Urothelium cell line (cell line): Measurements from ENCODE around the gene RAB36.

Experiments
- DNase-seq: peaks from one replicate; pipeline ENCODE4 v3.0.0; 2011; ENCODE audit warnings: low spot score, mixed read lengths
- FAIRE-seq: peaks from 2 replicates; lab custom pipeline; 2011; peaks lifted over from hg19 to GRCh38; lab: Jason Lieb, UNC

The RAB36 gene

DNA sequence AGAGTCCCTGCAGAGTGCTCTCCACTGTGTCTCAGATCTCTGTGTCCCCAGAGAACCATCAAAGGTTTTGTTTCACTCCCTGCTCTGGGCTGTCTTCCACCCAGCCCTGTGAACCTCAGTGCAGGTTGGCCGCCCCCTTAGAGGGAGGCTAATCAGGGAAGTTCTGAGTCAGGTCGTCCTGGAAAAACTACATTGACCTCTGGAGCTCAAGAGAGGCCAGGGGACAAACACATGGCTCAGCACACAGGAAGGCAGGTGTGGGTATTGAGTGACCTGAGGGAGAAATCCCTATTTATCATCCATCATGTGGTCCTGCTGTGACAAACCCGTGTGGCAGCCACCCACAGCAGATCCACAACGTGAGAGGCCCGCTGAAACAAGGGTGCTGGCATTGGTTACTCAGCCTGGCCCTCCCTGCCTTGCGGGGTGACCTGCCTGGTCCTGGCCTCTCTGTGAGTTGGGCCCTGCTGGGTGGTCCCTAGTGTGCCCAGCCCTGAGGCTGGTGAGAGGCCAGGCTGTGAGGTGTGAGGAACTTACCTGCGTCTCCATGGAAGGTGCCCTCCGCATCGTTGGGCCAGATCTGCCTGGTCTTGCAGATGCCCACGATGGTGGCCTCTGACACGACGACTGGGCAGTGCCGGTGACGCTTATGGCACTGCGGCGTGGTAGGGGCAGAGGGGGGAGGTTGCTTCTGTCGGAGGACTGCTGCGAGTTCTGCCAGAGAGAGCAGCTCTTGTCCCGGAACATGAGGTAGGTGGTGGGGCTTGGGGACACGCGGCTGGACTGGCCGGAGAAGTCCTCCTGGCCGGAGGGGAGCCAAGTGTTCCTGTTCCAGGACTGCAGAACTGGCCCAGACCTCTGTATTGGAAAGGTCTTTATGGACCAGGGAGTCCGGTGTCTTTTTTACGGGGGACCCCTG is 34.4 kb downstream of the RAB36 start:
- DNase-seq (no peak), FAIRE-seq (no peak)

DNA sequence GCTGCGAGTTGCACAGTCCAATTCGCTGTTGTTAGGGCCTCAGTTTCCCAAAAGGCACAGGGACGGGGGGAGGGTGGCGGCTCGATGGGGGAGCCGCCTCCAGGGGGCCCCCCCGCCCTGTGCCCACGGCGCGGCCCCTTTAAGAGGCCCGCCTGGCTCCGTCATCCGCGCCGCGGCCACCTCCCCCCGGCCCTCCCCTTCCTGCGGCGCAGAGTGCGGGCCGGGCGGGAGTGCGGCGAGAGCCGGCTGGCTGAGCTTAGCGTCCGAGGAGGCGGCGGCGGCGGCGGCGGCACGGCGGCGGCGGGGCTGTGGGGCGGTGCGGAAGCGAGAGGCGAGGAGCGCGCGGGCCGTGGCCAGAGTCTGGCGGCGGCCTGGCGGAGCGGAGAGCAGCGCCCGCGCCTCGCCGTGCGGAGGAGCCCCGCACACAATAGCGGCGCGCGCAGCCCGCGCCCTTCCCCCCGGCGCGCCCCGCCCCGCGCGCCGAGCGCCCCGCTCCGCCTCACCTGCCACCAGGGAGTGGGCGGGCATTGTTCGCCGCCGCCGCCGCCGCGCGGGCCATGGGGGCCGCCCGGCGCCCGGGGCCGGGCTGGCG is 35.1 kb downstream of the RAB36 start, which contains the start of gene BCR:
Gene BCR (plus strand): TSS at position 209 of the 592 bp plus-strand sequence. CDS start 452 bp downstream, outside the sequence.
- no peak for DNase-seq
- FAIRE-seq = no peak

DNA sequence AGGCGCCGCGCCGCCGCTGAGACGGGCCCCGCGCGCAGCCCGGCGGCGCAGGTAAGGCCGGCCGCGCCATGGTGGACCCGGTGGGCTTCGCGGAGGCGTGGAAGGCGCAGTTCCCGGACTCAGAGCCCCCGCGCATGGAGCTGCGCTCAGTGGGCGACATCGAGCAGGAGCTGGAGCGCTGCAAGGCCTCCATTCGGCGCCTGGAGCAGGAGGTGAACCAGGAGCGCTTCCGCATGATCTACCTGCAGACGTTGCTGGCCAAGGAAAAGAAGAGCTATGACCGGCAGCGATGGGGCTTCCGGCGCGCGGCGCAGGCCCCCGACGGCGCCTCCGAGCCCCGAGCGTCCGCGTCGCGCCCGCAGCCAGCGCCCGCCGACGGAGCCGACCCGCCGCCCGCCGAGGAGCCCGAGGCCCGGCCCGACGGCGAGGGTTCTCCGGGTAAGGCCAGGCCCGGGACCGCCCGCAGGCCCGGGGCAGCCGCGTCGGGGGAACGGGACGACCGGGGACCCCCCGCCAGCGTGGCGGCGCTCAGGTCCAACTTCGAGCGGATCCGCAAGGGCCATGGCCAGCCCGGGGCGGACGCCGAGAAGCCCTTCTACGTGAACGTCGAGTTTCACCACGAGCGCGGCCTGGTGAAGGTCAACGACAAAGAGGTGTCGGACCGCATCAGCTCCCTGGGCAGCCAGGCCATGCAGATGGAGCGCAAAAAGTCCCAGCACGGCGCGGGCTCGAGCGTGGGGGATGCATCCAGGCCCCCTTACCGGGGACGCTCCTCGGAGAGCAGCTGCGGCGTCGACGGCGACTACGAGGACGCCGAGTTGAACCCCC is 35.8 kb downstream of the RAB36 start:
- DNase-seq (no peak), FAIRE-seq (no peak)

DNA sequence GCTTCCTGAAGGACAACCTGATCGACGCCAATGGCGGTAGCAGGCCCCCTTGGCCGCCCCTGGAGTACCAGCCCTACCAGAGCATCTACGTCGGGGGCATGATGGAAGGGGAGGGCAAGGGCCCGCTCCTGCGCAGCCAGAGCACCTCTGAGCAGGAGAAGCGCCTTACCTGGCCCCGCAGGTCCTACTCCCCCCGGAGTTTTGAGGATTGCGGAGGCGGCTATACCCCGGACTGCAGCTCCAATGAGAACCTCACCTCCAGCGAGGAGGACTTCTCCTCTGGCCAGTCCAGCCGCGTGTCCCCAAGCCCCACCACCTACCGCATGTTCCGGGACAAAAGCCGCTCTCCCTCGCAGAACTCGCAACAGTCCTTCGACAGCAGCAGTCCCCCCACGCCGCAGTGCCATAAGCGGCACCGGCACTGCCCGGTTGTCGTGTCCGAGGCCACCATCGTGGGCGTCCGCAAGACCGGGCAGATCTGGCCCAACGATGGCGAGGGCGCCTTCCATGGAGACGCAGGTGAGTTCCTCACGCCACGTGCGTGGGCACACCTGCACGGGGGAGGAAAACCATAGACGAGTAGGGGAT is 36.5 kb downstream of the RAB36 start:
- FAIRE-seq (no peak), DNase-seq (no peak)

DNA sequence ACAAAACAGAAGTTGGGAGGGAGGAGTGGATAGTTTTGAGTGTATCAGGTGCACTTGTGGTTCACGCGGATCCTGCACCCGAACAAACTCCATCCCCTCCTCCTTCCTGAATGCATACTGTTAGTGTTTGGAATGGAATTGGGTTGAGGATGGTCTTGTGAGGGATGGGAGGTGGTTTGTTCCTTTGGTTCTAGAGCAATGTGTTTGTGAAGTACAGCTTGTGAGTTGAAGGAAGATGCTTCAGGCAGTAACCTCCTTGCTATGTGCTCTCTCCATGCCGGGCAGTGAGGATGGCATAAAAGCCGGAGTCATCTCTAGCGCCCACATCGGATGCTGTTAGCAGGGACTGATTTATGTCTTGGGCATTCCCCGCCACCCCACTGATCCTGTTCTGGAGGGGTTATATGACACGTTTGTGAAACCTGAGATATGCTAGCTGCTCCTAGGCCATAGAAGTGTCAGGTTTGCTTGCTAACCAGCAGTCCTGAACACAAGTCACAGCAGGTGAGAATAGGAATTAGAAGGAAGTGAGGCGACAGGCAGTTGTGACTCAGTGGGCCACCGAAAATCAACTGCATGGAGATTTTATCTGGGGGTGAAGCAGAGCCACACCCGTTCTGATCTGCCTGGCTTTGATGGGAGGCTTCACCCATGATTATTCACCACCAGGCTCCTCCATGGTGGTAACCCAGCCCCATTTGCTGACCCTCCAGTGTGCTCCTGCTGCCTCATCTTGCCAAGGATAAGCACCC is 37.2 kb downstream of the RAB36 start:
- no peak for DNase-seq

DNA sequence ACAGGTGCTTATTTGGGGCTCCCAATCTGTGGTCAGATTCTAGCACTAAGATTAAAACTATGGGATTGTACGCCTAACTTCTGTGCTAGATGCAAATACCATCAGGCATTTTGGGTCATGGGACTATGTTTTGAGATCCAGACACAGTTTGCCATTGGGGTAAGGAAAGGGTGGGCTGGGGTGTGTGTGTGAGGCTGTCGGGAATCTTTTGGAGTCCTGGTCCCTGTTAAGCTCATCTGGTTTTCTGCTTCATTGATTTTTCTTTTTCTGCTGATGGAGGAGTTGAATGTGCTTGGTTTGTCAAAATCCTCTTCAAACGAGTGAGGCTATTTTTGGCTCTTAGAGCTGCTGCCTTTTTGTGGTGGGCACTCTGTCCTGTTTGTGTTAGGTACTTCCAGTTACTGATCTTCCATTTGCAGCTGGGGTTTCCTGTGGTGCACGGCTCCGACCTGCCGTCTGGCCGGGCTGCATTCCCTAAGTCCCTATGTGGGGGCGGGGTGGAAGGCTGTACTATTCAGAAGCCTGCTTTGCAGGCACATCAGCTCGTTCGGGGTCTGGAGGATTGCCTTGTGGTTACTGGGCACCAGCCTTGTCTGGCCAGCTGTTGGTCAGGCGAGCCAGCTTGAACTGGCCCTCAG is 37.9 kb downstream of the RAB36 start:
- DNase-seq (peak; percentile 36), FAIRE-seq (no peak)

More for the DNA sequence above, 37.2 kb downstream of the RAB36 start:
- FAIRE-seq = peak; percentile 68

DNA sequence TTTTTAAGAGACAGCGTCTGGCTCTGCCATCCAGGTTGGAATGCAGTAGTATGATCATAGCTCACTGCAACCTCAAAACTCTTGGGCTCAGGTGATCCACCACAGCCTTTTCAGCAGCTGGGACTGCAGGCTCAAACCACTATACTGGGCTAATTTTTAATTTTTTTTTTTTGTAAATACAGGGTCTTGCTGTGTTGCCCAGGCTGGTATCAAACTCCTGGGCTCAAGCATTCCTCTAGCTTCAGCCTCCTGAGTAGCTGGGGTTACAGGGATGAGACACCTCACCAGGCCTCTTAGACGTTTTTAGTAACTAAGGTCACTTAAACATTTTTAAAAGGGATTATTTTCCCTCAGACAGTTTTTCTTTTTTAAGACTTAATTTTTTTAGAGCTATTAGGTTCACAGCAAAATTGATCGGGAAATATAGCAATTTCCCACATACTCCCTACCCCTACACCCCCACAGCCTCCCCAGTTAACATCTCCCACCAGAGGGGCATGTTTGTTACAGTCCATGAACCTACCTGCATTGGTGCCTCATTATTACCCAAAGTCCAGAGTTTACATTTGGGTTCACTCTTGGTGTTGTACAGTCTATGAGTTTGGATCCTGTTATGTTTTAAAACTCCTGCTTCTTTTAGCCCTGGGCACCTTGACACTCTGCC is 39.0 kb downstream of the RAB36 start:
- no peak for FAIRE-seq
- no peak for DNase-seq

DNA sequence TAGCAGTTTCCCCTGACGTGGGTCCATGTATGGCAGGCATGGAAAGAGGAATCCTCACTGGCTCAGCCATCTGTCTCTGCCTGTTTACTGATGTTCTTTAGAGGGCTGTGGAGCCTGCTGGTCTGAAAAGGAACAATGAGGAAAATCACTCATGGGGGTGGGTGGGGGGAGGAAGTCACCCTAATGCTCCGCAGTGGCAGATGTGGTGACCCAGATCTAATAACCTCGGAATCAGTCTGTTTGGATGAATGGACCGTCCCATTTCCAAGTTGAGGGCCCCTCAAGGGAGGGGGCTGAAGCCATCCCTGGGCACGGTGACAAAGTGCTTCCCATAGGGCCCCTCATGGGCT is 39.5 kb downstream of the RAB36 start:
- FAIRE-seq (no peak), DNase-seq (no peak)

DNA sequence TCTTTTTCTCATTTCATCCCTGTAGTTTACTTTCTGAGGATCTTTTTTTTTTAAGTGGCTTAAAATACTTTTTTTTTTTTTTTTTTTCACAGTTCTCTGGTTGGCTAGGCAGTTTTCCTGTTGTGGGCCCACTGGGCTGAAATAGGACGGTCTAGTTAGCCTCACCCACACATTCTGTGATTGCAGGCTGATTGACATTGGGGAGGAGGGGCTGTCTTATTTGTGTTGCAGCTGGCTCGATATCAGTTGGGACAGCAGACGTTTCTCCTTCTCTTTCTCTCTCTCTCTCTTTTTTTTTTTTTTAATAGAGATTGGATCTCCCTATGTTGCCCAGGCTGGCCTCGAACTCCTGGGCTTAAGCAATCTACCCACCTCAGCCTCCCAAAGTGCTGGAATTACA is 41.9 kb downstream of the RAB36 start:
- DNase-seq (no peak), FAIRE-seq (no peak)

DNA sequence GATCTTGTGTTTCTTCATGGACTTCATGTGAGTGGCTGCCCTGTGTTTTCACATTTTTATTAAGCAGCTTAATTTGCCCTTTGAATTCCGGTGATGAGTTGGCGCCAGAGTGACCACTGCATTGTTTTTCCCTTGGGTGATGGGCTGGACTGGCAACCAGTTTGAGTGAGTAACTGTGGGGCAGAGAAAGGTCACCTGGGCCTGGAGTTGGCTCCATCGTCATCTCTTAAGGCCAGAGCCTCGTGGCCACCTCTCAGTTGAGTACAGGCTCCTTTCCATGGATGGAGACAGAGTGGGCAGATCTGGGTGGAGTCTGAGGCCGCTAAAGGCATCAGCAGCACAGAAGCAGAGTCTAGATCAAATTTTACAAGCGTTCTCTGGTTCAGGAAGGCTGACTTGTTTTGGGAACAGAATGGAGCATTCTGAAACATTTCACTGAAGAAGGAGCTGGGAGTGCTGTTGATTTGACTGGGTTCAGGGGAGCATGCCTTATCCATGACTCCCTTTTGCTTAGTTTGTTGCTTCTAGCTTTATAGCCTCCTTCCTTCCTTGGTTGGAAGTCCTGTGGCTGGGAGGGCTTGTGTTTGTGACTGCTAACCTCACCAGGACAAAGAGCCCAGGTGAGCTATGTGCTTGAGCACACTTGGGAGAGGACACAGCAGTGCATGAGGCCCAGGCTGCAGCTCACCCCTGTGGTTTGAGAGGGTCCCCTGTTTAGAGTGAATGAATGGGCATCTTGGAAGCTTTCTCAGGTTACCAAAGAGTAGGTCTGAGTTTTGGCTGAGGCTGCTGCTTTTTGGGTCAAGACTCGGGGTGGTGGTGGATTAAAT is 42.8 kb downstream of the RAB36 start:
- FAIRE-seq (no peak), DNase-seq (no peak)

DNA sequence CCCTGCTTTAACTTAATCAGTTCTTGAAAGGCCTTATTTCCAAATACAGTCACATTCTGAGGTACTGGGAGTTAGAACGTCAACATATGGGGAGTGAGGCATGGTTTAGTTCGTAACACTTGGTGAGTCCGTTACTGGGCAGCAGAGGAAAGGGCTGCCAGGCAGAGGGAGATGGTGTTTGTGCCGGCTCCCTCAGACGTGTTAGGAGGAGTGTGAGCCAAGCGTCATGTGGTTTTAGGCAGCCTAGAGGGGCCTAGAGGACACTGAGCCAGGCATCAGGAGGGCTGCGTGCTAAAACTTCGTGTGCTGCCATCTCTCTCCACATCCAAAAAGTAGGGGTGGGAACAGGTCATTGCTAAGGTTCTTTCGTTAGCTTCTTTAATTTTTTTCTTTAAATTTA is 45.2 kb downstream of the RAB36 start:
- FAIRE-seq (no peak), DNase-seq (no peak)

DNA sequence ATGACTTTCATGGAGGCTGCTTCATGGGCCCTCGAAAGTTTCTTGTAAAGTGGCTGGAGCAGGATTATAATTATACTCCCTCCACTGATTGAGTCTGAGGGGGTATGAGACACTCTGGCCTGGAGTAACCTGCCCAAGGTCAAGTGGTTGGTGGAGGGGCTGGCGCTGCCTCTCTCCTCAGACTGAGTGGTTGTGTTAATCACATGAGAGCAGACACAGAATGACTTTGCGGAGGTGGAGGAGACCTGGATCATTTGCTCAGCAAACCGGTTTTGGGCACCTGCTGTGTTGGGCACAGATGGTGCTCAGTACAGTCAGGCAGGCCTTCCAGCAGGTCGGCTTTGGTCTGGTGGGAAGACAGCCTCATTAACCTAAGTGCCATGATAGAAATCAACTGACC is 46.9 kb downstream of the RAB36 start:
- DNase-seq (no peak), FAIRE-seq (no peak)

DNA sequence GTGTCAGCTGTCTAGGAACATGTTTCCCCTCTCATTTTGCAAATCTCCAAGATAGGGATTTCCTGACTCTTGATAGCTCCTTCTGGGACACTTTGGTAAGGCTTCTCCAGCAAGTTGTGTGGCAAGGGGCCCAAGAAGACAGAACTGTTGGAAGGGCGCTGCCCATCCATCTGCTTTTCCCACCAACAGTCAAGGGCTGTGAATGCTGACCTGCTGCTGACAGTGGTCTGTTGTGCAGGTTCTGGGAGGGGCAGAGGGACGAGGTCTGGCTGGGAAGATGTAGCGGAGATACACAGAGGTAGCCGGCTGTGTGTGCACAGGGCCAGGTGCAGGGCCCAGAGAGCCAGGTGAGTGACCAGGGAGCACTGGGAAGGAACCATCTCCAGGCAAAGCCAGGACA is 47.3 kb downstream of the RAB36 start:
- no peak for FAIRE-seq
- no peak for DNase-seq

DNA sequence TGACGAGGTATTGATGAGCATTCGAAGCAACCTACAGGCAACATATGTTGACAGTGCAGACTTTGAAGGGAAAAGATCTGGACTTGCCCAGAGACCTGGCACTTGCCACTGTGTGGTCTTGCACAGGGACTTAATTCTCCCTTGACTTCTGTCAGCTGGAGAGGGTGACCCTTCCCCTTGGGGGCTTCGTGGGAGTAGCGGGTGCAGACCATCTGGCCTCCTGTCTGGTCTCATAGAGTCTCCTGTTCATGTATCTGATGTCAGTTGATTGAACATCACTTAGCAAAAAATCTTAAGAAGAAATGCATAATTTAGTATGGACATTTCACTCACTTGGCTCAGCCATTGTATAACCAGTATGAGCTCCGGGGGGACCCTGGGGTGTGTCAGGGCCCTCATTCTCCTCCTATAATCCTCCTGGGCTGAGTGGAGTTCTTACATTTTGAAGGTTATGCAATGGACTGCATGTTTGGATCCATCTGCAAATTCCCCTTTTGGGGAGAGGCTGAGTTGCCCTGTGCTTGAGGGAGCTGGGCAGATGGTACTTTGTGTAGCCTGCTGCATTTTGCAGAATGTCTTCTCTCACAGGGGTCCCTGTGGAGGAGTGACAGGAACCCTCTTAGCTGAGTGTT is 48.0 kb downstream of the RAB36 start:
- DNase-seq = no peak
- no peak for FAIRE-seq

DNA sequence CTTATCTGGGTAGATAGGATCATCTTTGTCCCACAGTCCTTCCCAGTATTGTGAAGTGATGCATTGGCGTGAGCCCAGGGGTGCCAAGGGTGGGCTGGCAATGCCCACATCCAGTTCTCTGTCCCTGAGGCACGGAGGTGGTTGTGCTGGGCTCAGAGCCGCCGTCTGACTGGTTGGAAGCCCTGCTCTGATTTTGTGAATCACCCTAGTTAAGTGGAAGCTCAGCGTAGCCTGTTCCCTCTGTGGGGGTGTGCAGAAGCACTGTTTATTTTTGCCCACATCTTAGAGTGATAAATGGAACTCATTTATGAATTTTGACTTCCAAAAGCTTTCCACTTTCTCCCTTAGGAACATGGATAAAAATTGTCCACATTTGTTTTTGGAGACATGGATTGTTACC is 48.6 kb downstream of the RAB36 start:
- FAIRE-seq (no peak), DNase-seq (no peak)

DNA sequence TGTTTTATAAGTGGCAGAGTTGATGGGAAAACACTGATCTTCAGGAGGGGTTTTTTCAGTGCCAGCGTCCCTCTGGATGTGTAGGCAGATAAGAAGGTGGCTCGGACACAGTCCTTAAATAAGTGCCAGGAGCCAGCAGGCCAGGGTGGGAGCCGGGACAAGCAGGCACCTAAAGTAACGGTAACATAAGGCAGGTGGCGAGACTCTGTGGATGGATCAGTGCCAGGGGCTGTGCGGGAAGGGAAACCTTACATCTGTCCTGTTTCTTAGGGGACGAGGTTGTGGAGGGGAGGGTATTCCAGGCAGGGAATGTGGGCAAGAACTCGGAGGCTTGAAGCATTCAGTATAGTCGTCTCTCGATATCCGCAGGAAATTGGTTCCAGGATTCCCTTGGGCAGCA is 50.9 kb downstream of the RAB36 start:
- FAIRE-seq (no peak), DNase-seq (no peak)

DNA sequence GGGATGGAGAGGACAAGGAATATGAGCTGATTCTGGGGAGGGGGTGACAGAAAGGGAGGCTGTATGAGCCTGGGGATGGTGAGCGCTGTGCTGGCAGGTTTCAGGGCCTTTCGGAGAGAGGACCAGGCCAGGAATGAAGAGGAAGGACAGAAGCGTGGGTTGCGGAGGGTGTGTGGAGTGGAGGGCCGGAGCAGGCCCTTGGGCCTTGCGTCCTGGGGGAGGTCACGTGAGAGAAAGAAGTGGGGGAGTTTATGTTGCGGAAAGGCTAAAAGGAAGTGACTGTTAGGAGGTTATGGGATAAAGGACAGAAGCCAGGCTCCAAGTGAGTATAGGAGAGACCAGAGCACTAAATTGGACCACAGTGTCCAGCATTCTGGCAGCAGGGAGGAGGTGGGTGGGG is 52.6 kb downstream of the RAB36 start:
- no peak for DNase-seq
- no peak for FAIRE-seq

DNA sequence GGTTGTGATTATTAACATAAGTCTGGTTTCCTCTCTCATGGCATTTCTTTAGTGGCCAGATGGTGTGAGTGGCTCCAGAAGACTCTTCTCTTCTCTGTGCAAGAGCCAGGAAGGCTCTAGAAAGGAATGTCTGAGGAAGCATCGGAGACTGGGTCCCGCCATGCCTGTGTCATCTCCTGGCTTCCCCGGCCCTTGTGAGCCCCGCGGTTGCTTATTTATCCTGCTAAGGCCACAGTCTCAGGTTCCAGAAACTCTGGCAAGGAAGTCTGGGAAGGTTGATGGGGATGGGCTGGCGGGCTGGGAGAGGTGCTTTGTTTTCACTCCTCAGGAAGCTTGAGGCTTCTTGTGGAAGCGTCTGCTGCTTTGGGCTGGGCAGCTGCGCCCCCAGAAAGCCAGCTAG is 53.9 kb downstream of the RAB36 start:
- FAIRE-seq (no peak), DNase-seq (no peak)
